ENCODE measurements around the gene TPGS1.
A peak's percentile ranks its signal among the peaks of the same experiment; 100 is the strongest.
"Not testable (repeated sequence)": the region's sequence is repeated elsewhere in the genome, so short reads cannot be mapped to it uniquely, and the experiment has no call there.

TPGS1 gene

GRCh38 chr19:478236-478903, 28.9 kb upstream of the TPGS1 start:
- DNase-seq, result no peak

- no peak for DNase-seq
Observed at GRCh38 chr19:478976-479375, 28.3 kb upstream of the TPGS1 start.

DNA sequence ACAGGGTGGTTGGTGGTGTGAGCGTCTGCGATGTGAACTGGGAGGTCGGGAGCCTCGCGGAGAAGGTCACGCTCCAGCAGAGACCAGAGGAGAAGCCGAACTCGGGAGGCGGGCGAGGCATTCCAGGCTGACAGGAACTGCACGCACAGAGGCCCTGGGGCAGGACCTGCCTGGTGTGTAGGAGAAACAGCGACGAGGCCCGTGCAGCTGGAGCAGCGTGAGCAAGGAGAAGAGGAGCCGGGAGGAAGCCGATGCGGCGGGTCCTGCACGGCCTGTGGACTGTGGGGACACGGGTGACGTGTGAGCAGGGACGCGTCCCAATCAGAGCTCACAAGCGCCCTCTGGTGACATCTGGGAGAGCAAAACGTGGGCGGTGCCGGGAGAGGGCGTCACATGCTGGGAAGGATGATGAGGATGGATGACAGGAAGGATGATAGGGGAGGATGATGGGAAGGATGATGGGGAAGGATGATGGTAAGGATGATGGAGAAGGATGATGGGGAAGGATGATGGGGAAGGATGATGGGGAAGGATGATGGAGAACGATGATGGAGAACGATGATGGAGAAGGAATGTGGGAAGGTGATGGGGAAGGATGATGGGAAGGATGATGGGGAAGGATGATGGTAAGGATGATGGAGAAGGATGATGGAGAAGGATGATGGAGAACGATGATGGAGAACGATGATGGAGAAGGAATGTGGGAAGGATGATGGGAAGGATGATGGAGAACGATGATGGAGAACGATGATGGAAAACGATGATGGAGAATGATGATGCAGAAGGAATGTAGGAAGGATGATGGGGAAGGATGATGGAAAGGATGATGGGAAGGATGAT, 27.1 kb upstream of the TPGS1 start:
- DNase-seq, result peak; percentile 90

- not testable (repeated sequence) for DNase-seq
Observed at GRCh38 chr19:481100-481499, 26.2 kb upstream of the TPGS1 start.

GRCh38 chr19:482186-483041, 24.9 kb upstream of the TPGS1 start:
- DNase-seq, result no peak

- no peak for DNase-seq
Observed at GRCh38 chr19:483332-484072, 23.8 kb upstream of the TPGS1 start.

GRCh38 chr19:484494-484893, 22.8 kb upstream of the TPGS1 start:
- DNase-seq, result no peak

GRCh38 chr19:485077-485476, 22.2 kb upstream of the TPGS1 start:
- DNase-seq, result no peak

DNA sequence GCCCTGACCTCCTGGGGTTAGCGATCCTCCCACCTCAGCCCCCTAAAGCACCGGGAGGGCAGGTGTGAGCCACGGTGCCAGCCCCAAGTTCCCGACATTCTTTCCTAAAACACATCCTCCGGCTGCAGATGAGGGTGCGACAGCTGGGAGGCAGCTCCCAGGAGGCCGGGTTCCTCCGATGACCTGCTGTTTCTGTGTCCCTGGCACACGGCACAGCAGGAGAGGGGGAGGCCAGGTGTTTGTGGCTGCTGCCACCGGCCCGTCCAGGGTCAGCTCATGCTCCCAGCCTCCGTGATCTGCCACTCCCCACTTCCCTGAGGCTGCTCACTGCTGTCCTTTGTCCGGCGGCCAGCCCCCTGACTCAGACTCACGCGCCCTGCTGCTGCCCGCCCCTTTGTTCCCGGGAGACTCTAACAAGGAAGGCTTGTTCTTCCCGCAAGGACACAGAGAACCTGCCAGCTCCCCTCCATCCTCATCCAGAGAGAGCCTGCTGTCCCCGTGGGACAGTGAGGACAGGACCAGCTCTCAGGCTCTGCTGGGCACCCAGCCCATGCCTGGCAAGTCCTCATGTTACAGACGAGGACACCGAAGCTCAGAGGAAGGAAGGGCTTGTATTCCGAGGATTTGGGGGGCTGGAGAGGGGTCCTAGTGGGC, 21.6 kb upstream of the TPGS1 start:
- peak; percentile 83 for DNase-seq

DNA sequence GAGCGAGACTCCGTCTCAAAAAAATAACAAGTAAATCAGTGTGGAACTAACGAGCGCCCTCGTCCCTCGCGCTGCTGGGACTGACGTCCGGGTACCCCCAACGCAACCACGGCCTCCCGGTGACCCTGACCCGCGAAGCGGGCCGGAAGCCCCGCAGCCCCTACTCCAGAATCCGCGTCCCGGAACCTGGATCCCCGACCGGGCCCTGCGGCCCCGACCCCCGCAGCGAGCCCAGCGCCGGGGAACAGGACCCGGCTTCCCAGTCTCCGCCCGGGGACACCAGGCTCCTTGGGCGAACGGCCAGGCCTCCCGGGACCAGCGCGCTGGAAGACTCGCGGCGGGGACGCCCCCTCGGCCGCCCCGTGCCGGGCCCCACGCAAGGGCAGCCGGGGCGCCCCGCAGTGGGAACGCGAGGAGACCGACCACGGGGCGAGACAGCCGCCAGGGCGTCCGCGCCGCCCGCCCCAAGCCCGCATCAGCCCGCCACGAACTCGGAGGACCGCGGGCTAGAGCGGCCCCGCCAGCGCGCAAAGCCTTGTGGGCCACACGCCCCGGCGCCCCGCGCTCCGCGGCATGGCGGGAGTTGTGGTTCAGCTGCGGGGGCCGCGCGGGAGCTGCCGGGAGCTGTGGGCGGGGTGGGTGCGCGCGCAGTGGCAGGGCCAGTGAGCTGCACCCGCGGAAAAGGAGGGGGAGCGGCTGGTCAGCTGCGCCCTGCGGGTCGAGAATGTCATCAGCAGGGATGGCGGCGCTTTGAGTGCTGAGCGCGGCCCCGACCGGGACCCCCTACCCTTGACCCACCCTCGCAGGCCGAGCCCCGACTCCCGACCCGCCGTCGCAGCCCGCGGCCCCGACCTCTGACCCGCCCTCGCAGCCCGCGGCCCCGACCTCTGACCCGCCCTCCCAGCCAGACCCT, 18.5 kb upstream of the TPGS1 start:
- peak; percentile 92 for DNase-seq

- DNase-seq, result peak; percentile 63
Observed at GRCh38 chr19:489418-490196, 17.7 kb upstream of the TPGS1 start.

DNA sequence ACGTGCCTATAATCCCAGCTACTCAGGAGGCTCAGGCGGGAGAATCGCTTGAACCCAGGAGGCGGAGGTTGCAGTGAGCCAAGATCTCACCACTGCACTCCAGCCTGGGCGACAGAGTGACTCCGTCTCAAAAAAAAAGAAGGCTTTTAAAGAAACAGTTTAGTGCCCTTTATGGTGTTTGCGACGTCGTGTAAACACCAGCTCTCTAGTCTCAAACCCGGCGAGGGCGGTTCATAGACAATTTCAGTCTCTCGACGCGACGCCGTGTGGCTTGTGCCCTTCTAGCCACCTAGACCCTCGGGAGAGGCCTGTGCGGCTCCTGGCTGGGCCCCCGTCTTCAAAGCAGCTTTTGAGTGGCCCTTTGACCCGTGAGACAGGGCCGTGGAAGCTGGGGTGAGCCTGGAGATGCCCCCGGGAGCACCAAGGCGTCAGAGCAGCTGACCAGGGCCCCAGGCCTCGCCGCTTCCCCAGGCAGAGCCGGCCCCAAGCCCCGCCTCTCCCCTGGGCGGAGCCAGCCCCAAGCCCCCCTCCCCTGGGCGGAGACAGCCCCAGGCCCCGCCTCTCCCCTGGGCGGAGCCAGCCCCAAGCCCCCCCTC, 16.1 kb upstream of the TPGS1 start:
- no peak for DNase-seq

- no peak for DNase-seq
Observed at GRCh38 chr19:492091-492531, 15.2 kb upstream of the TPGS1 start.

DNA sequence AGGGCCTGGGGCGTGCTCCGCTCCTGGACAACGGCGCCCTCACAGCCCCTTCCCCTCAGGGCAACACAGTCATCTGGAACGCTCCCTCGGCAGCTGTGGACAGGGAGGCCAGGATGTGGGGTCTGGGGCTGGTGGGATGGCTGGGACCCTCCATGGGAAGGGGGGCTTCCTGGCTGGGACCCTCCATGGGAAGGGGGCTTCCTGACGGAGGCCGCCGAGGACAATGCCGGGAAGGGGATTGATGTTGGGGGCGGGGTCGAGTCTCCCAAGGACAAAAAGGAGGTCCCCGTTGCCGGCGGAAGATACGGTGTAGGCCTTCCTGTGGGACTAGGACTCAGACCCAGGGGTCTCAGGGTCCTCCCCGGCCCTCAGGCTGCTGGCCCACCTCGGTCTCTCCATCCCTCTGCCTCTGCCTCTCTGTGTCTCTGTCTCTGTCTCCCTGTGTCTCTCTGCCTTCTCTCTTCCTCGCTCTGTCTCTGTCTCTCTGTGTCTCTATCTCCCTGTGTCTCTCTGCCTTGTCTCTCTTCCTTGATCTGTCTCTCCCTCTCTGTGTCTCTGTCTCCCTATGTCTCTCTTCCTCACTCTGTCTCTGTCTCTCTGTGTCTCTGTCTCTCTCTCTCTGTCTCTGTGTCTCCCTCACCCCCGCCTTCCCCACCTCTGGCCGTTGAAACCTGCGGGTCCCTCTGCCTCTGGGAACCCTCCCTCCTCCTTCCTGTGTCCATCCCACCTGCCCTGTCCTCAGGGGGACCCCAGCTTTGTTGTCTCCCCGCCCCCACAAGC, 13.7 kb upstream of the TPGS1 start:
- DNase-seq, result no peak

GRCh38 chr19:494171-495080, 12.9 kb upstream of the TPGS1 start:
- DNase-seq, result no peak

- DNase-seq, result no peak
Observed at GRCh38 chr19:495081-495401, 12.3 kb upstream of the TPGS1 start.

GRCh38 chr19:495402-496111, 11.7 kb upstream of the TPGS1 start:
- DNase-seq, result peak; percentile 77
